G401.6 (cell line): ENCODE results near the gene ARHGAP26.

Source experiments
- FAIRE-seq: peaks from 2 replicates; lab custom pipeline; 2012; peaks lifted over from hg19 to GRCh38; lab: Jason Lieb, UNC

ARHGAP26 gene

DNA sequence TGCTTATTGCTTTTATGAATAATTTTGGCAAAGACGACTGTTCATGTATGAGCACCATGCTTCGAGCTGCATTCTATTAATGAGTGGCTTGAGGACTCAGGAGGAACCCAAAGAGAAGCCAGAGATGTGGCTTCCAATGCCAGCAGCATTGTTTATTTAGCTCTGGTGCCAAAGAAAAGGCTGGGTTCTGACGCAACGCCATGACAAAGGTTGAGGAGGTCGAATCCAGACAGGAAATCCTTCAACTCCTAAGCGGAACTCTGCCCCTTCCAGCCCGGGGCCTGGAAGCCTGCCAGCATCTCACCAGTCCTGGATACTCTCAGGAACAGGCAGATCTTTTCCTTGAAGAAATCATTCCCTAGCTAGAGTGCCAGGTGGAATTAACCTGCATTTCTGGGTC, 104.4 kb downstream of the ARHGAP26 start:
- no peak for FAIRE-seq

DNA sequence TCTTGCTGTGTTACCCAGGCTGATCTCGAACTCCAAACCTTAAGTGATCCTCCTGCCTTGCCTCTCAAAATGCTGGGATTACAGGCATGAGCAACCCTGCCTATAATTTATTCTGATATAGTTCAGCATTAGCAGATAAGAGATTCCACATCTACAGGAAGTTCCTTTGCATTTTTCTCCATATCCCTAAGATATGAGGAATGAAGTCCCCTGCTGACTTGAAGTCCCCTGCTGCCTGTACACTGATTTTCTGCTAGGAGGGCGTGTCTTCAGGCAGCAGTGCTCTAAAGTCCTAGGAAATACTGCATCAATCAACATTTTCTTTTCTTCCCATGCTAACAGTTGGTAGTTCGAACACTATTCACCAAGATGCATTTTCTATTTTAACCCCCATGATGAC, 105.8 kb downstream of the ARHGAP26 start:
- FAIRE-seq: no peak

DNA sequence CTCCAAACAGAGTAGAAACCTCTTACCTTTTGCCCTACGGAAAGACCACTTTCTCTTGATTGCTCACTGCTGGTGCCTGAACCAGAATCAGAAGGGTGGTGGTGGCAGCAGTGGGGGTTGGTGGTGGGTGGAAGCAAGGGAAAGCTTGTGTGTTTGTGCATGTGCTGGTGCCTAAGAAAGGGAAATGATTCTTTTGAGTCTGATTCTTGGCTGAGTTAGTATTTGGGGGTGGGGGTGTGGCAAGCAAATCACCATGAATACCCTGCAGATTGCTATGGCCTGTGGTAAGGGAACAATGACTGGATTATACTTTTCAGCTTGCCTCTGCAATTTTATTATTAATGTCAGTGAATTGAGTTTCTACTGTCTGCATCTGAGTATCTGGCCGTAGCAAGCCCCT, 106.6 kb downstream of the ARHGAP26 start:
- no peak for FAIRE-seq

DNA sequence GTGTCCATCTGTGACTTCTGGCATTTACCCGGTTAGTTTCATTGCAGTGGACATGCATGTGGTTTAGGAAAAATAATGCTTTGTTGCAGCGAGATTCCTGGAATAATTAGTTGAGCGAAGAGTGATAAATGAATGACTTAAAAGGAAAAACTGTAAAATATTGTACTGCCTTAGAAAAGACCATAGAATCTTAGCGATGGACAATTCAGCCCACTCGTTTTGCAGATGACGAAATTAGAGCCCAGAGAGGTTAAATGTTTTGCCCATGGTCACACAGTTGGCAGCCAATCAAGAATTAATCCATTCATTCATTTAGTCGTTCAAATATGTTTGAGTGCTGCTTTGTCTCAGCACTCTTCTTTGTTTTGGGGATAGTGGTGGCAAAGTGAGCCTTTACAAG, 107.9 kb downstream of the ARHGAP26 start:
- no peak for FAIRE-seq

DNA sequence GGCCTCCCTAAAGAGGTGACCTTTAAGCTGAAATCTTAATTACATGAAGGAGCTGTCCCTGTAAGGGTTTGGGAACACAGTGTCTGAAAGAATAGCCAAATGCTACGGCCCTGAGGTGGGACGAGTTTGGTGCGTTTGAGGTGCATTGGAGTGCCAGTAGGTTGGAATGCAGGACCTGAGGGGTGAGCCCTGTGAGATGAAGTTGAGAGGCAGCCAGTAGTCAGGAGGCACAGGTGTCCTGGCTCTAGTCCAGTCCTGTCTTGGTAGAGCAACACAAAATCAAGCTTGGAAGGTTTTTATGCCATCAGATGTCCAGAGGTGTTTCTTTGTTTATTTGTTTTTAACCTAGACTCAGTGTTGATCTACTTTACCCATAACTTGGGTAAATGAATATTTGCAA, 108.5 kb downstream of the ARHGAP26 start:
- no peak for FAIRE-seq

DNA sequence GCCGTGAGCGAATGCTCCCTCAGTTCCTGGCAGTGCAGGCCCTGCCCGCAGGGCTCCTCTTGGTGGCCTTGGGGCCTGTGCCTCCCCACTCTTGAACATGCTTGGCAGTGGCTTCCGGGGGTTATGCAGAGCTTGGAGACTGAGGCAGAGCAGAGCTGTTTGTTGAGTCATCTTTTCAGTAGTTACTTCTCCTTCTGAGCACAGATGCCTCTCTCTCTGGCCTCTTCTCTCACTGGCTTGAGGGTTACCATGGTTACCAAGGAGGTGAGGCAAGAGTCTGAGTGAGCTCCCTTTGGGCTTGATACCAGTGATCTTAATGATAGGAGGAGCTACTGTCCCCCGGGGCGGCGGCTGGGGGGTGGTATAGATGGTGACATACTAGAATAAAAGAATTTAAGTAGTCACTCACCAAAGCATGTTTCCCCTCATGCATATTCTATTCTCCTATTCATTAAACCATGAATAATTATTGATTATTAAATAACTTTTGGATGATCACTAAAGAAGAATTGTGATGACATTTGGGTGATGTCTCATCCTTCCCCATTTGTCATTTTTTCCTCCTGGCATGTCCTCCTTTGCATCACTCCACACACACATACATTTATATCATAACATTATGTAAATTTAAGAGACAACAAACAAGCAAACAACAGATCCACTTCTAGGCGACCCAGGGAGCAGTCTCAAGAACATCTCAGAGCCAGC, 111.1 kb downstream of the ARHGAP26 start:
- FAIRE-seq: no peak

DNA sequence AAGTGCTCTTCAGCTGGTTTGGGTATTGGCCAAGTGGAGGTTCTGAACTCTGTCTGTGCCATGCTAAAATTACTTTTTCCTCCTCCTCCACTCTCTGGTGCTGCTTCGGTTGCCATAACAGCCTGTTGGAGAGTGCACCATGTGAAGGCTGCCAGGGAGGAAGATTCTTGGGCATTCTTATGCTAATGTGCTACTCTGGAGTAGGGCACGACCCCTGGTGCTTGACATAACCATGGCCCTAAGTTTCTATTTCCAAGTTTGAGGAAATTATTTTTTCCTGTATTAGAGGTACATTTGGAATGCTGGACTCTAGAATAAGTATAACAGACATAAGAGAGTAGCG, 111.6 kb downstream of the ARHGAP26 start:
- FAIRE-seq: no peak

DNA sequence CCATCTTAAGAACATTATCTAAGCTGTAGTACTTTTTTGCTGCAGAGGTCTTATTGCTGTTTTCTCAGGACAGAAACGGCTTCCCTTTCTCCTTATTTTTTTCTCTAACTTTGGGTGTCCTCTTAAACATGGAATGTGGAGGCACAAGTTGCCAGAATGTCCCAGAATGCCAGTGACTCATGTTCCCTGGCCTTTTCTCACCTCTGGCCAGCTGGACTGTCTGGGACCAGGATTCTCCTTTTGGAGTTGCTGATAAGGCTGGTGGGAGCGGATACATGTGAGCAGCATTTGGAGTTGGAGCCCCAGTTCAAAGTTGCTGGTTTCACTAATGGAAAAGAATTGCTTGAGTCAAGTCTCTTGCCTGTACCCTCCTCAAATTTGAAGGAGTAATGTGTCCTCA, 112.8 kb downstream of the ARHGAP26 start:
- no peak for FAIRE-seq

DNA sequence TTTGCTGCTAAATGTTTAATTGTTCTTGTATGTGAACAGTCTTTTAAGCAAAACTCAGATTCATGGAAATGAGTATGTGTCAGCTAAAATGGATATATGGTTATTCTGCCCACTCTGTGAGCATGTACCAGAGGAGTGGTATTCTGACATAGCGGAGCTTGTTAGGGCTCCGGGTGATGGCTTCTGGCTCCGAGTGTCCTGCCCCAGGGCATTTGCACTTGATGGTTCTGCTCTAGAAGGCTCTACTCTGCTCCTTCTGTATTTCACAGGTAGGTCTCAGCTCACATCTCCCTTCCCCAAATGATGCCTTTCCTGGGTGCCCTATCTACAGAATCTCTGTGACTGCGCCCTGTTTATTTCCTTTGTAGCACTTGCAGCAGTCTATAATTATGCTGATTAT, 113.3 kb downstream of the ARHGAP26 start:
- FAIRE-seq: no peak

DNA sequence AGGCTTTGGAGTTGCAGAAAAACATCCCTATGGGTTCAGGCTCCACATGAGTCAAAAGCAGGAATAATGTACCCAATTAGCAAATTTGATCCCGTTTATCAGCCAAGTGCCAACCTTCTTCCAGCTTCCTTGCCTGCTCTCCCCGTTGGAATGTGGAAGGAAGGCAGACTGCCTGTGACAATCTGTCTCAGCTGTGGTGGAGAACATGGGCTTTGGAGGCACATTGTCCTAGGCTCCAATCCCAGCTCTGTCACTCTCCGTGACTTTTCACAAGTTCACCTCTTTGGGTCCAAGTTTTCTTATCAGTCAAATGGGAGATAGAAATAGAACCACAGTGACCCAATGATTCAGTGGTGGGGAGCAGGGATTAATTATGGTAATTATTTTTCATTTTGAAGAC, 113.9 kb downstream of the ARHGAP26 start:
- no peak for FAIRE-seq

DNA sequence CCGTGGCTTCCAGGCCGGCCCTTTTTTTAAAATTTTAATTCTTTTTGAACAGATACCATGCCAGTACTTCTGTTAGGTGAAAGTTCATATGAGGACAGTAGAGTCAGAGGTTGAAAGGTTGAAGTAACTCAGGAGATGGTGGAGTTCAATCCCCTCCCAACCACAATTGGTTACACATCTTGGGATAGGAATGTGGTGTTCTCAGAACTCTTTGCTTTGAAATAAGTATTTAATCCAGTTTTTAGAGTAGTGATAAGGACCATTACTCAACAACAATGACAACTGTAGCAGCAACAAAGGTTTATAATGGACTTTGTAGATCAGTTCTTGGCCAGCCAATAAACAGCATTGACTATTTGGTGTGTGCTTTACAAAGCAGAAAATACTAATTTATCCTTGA, 116.0 kb downstream of the ARHGAP26 start:
- FAIRE-seq: no peak

DNA sequence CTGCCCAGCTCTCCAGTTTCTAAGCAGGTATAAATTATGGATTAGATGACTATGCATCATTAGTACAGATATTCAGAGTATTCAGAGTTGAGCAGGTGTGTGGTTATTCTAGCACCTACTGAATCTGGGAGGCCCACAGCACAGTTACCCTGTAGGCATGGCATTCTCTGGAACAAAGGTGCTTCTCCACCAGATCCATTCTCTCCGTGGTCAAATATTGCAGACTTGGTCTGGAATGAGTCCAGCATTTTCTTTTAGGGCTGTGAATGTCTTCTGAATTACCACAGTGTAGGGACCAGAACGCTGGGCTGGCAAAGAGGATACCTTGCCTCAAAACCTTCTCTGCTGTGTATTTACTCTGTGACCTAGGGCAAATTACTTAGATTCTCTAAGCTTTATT, 116.8 kb downstream of the ARHGAP26 start:
- FAIRE-seq: no peak

DNA sequence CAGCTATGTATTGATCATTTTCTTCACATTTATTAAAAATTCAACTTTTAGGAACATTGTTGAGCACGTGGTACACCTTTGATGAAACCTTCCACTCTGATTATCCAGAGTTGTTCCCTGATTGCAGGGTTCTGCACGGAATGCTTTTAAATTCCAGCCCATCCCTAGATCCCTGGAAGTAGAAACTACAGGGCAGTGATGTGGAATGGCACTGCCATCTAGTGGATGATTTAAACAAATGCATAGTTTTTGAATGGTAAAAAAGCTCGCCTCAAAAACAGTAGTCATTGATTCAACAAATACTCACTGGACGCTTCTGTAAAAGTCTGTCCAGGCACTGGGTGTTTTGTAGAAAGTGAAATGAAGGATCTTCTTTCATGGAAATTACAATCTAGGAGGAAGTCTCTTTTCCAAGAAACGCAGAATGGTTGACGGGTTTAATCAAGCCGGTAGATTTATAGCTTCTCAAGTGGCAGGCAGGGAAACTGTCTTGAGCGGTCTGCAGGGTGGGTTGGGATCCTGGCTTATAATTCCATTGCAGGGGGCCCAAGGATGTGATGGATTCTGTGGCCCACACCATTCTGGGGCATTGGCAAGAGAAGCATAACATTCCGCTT, 118.4 kb downstream of the ARHGAP26 start:
- FAIRE-seq: peak; percentile 80

DNA sequence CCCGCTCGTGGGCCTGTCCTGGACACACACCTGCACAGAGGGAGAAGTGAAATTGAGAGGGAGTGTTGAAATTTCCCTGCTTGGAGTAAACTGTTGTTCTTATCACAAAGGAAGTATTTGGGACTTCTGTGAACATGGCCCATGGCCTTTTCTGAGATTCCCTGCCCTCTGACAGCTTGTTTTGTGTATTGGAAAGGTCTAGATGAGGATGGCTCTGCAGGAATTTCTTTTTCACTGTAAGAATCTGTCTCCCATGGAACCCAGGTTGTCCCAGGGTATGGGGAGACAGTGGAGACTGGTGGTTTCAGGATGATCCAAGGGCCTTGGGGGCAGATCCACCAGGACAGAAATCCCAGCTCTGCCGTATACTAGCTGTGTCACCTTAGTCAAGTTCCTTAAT, 121.8 kb downstream of the ARHGAP26 start:
- no peak for FAIRE-seq

DNA sequence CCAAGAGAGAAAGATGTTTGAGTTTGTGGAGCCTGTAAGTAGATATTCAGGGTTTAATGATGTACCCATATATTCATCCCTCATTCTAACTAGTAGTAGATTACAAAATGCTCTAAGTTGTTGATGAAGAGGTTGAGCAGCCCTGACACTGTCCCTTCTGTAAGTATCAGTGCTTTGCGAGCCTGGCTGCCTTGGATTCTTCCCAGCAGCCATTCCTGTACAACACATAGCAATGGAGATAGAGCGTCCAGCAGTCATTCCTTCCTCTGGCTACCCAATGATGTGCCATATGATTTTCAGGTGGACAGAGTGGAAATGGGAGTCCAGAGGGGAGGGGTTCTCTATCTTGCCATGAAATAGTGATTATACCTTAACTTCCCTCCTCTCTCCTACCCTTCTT, 124.1 kb downstream of the ARHGAP26 start:
- no peak for FAIRE-seq

DNA sequence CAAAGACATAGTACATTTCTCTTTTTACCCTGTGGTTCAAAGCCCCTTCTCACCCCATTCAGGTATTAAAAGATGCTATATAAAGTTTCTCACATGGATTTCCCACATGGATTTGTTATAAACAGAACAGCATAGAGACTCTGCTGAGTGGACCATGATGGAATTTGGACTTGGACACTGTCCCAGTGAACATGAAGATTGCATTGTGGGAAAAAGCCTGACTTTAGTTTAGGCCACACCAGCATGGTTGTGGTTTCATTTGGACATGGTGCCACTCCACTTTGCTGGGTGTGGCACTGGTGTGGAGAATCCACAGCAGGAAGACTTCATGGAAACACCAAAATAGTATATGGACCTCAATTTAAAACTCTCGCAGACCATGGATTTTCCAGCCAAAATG, 124.6 kb downstream of the ARHGAP26 start:
- no peak for FAIRE-seq

DNA sequence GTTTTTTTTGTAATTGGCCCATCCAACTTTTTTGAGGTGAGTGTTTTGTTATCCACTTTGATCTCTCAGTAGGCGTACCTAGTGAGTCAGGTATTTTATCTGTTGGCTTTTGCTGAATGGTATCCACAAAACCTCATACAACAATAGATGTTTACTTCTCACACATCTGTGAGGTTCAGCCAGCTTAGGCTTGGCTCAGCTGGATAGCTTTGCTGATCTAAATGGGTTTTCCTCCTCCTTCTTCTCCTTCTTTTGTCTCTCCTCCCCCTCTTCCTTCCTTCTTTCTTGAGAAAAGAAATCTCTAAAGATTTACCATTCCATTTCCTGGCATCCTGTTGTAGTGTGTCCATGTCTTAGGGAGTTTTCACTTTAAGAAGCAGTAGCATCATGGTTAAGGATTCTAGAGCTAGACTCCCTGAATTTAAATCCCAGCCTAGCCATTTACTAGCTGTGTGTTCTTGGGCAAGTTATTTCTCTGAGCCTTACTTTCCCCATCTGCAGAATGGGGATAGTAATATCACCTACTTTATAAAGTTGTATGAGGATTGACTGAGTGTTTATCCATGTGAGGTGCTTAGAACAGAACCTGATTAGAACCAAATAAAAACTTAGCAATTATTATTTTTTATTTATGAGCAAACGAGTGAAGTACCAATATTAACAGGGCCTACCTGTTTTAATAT, 126.3 kb downstream of the ARHGAP26 start:
- FAIRE-seq: no peak

DNA sequence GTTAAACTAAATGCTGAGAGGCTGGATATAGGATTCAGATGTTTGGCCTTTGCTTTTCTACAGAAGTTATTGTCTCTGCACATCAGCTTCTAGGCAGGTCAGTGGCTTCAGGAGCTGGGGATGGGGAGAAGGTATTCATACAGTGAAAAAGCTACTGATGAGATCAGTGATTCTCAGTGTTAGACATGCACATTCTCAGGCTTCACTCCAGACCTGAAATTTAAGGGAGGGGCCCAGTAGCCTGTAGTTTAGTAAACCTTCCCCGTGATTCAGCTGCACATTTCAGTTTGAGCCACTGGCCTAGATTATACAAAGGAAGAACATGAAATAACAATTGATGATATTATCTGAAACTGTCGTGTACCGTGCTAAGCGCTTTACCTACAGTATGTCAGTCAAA, 127.2 kb downstream of the ARHGAP26 start:
- FAIRE-seq: no peak

DNA sequence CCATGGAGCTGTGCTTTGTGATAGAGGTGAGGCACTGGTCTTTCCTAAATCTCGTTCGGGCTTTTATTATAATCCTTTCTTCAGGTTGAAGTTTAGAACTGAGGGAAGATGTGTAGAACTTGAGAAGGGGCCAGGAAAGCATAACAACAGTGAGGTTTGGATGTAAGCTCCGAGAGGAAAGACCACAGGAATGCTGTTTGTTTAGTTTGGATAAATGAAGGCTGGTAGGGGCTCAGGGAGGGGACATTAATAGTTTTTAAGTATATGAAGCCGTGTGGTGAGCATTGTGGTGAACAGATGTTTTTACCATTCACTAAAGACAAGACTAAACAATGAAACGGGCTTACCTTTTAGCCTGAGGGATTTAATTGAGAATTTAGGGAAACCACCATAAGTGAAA, 130.8 kb downstream of the ARHGAP26 start:
- FAIRE-seq: no peak

DNA sequence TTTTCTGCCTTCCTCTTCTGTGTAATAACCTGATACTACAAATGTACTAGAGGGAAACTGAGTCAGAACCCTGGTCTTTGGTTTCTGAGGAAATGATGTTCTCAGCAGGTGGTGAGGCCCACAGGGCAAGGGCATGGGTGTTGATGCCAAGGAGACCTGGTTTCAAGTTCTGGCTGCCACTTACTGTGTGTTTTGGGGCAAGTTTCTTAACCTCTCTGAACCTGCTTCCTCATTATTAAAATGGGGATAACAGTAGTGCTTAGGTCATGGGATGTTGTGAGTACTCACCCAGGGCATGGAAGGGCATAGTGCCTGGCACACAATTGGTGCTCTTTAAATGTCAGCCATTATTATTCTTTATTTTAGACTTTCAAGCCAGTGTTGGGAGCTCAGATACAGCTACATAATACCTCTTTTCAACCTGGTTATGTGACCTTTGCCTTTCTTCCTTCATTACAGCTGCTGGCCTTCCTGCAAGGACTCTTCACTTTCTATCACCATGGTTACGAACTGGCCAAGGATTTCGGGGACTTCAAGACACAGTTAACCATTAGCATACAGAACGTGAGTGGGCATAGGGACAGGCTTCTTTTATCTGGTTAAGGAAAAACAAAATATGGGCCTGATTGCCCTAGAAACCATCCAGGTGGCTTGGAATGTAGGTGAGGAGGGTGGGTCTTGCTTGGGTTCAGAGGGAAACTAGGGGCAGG, 131.5 kb downstream of the ARHGAP26 start:
- FAIRE-seq: no peak

DNA sequence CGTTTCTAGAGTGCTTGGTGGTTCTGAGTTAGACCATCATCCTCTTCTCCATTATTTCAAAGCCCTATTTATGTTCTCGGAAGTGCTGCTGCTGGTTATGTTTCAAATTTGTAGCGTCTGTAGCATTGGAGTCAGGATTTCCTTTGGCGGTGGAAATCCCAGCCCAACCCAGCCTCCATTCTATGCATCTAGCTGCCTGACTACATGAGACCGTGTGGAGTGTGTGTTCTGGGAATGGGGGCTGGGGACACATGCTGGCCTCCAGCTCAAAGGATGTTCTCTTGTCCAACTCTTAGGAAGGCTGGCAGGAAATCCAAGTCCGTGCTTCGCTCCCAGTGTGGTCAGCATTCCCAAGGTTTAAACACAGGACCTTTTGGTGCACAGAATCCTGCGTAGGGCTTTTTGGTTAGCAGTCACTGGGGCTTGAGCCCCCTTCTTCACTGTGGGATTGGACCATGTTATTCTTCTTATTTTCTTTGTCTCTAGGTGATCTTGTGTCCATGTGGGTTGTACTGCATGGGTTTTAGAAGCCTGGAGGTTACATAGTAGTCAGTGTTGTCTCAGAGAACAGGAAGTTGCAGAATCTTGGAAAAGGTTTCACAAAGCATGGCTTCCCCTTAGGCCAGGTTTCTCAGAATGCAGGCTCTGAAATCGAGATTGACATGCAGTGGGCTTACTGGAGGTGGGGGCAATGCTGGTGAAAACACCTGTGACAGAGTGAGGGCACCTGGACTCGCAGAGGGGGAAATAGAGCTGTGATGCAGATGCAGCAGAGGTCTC, 132.2 kb downstream of the ARHGAP26 start:
- no peak for FAIRE-seq

DNA sequence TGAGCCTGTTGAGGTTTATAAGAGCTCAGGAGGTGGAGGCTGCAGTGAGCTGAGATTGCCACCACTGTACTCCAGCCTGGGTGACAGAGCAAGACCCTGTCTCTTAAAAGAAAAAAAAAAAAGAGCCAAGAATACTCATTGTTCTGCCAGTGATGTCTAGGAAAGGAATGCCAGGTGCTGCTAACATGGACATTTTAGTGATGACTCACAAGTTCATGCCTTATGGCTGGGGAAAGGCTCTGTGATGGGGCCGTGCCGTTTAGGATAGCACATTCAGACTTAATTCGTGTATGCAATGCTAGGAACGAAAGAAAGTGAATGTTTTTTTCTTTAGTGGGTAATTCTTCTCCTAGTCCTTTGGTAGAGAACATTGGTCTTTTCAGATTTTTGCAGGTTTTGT, 134.2 kb downstream of the ARHGAP26 start:
- no peak for FAIRE-seq

DNA sequence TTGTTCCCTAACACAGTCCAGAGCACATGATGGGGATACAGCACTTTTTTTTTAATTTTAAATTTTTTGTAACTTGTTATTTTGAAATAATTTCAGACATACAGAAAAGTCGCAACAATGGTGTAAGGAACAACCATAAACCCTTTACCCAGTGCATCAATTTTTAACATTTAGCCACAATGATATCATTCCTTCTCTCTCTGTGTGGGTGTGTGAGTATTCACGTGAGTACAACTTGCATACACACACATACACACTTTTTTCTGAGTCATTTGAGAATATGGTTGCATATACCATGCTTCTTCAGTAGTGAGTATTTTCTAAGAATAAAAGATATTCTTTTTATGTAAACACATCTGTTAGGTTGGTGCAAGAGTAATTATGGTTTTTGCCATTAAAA, 135.2 kb downstream of the ARHGAP26 start:
- FAIRE-seq: no peak
